ENCODE results near the gene FIGN. TPM values are rescaled to one million over a fixed set of nuclear protein-coding genes. Genes with fewer than 3 reads are reported as not detected.

Gene FIGN
- total and polyA plus RNA-seq, 2 donors (not counting 3 experiments of a cell fraction or from before 2014, with no cell fraction given) = 1.8 to 8.1 TPM

DNA sequence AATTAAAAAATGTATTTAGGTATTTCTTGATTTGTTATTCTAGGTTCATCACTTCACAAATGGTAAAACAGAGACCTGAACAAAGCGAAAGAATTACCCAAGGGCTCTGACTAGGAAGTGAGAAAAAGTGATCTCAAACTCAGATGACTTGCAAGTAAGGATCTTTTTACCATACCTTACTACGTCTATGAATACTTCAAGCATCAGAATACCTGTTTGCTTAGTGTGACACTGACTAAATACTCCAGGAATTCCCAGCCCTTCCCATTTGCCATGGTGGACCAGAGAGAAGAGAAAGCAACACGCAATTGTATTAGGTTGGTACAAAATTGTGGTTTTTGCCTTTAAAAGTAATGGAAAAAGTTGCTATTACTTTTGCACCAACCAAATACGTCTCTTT is 35.8 kb upstream of the FIGN start:
- H3K9me1 ChIP-seq (replicated peaks; ENCODE audit: control insufficient read depth, extremely low read depth, insufficient read depth, low read length) = no peaks in the 10 kb centered on the region
- H3K9ac ChIP-seq (replicated peaks; ENCODE audit: extremely low read depth, insufficient read depth, low read length) = no peak overlapping the region
- BruUV-seq (replicated peaks) = no TSS peak
- dilution Hi-C loops (cut with MboI; ENCODE audit: extremely low pct_ligation_motif_present, low sequenced_read_pairs) (no loop called here), intact Hi-C loops (cut with micrococcal nuclease) (no loop called here)
- H3K27me3 ChIP-seq (ENCODE audit: control insufficient read depth in 2 of 2, insufficient read depth in 2 of 2, low read length in 2 of 2) = no peaks in the 10 kb centered on the region
- no peaks in the 10 kb centered on the region for H4K20me1 ChIP-seq (replicated peaks; ENCODE audit: control insufficient read depth, extremely low read depth, insufficient read depth, low read length)
- FAIRE-seq (no peak), DNase-seq (ENCODE audit: low read depth, low spot score) (no peak)
- POLR2A ChIA-PET = no interaction called here
- no peak overlapping the region for H3K27ac ChIP-seq (ENCODE audit: insufficient read depth, low read depth, low read length)
- H3K79me2 ChIP-seq (ENCODE audit: control insufficient read depth, insufficient read depth, low read length) = no peaks in the 10 kb centered on the region
- H3K4me2 ChIP-seq (ENCODE audit: insufficient read depth, low read length) = no peak overlapping the region
- TF ChIP-seq POLR2AphosphoS5 (IDR thresholded peaks at IDR 0.05; ENCODE audit: insufficient read depth, low read depth, low read length) (no peak), GATA2 (IDR thresholded peaks at IDR 0.05; ENCODE audit: insufficient read depth, insufficient read length, low read depth, low read length) (no peak), EZH2 (IDR thresholded peaks at IDR 0.05; ENCODE audit: borderline replicate concordance, low read depth, low read length, severe bottlenecking) (no peak), FOS (IDR thresholded peaks at IDR 0.05; ENCODE audit: borderline replicate concordance, insufficient read depth, low read length) (no peak), POLR2A (IDR thresholded peaks at IDR 0.05; ENCODE audit: low read depth, low read length) (no peak), JUN (IDR thresholded peaks at IDR 0.05; ENCODE audit: borderline replicate concordance, insufficient read depth, insufficient read length, low read depth) (no peak)
- H2AFZ ChIP-seq (ENCODE audit: low read depth, low read length) = no peak overlapping the region
- H3K9me3 ChIP-seq (replicated peaks; ENCODE audit: control insufficient read depth, insufficient read depth, low read length) = no peaks in the 10 kb centered on the region
- H3K36me3 ChIP-seq (ENCODE audit: control insufficient read depth in 2 of 2, extremely low read depth in 1 of 2, insufficient read depth in 2 of 2, low read length in 2 of 2) = no peaks in the 10 kb centered on the region
- H3K4me1 ChIP-seq (ENCODE audit: control insufficient read depth, extremely low read depth, insufficient read depth, low read length) = peaks cover 12% of the 10 kb centered on the region
- CTCF ChIA-PET = no interaction called here
- no peak overlapping the region for H3K4me3 ChIP-seq (replicated peaks in 1 of 3; ENCODE audit: insufficient read depth in 1 of 3, low read depth in 1 of 3, low read length in 3 of 3)

DNA sequence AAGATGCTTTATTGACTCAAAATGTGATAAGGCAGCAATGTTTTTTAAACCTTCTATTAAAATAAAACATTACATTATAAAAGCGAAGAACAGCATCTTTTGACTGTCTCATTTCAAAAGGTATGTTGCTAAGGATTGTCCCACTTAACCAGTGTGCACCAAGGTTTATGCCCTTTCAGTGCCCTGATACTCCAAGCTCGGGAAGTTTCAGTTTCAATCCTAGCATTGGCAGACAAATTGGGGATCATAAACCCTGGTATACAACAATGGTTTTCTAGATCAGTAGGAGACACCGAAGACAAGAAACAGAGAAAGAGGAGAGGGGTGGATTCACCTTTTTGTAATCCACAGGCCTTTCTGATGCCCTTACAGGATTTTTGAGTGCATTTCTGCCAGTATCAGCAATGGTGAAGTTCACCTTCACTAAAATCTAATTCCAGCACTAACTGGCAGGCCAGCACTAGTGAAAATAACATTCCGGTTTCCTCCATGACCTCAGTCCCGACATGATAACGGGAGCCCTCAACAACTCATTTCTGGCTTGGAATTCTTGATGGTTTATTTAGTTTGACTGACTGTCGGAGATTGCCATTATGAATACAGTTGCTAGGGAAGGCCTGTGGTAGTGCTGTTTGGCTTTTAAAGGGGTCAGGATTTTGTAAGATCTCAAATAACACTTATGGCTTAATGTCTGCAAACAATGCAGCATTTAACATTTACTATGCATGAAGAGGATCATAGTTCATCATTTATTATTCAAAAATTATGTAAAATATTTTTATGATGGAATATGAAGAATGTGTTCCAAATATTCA is 33.3 kb upstream of the FIGN start:
- FAIRE-seq (no peak), DNase-seq (ENCODE audit: low read depth, low spot score) (no peak)
- intact Hi-C loops (cut with micrococcal nuclease) (no loop called here), dilution Hi-C loops (cut with MboI; ENCODE audit: extremely low pct_ligation_motif_present, low sequenced_read_pairs) (no loop called here)
- Histone ChIP-seq H3K9ac (replicated peaks; ENCODE audit: extremely low read depth, insufficient read depth, low read length) (no peak overlapping the region), H3K27ac (ENCODE audit: insufficient read depth, low read depth, low read length) (no peak overlapping the region), H3K4me3 (replicated peaks in 1 of 3; ENCODE audit: insufficient read depth in 1 of 3, low read depth in 1 of 3, low read length in 3 of 3) (no peak overlapping the region), H3K4me2 (ENCODE audit: insufficient read depth, low read length) (no peak overlapping the region), H3K9me1 (replicated peaks; ENCODE audit: control insufficient read depth, extremely low read depth, insufficient read depth, low read length) (no peaks in the 10 kb centered on the region), H3K4me1 (ENCODE audit: control insufficient read depth, extremely low read depth, insufficient read depth, low read length) (no peaks in the 10 kb centered on the region), H3K79me2 (ENCODE audit: control insufficient read depth, insufficient read depth, low read length) (no peaks in the 10 kb centered on the region), H3K36me3 (ENCODE audit: control insufficient read depth in 2 of 2, extremely low read depth in 1 of 2, insufficient read depth in 2 of 2, low read length in 2 of 2) (no peaks in the 10 kb centered on the region), H2AFZ (ENCODE audit: low read depth, low read length) (peak overlapping the region; percentile 27), H3K9me3 (replicated peaks; ENCODE audit: control insufficient read depth, insufficient read depth, low read length) (no peaks in the 10 kb centered on the region), H4K20me1 (replicated peaks; ENCODE audit: control insufficient read depth, extremely low read depth, insufficient read depth, low read length) (no peaks in the 10 kb centered on the region), H3K27me3 (ENCODE audit: control insufficient read depth in 2 of 2, insufficient read depth in 2 of 2, low read length in 2 of 2) (no peaks in the 10 kb centered on the region)
- BruUV-seq (replicated peaks) = no TSS peak
- TF ChIP-seq EZH2 (IDR thresholded peaks at IDR 0.05; ENCODE audit: borderline replicate concordance, low read depth, low read length, severe bottlenecking) (no peak), GATA2 (IDR thresholded peaks at IDR 0.05; ENCODE audit: insufficient read depth, insufficient read length, low read depth, low read length) (no peak), FOS (IDR thresholded peaks at IDR 0.05; ENCODE audit: borderline replicate concordance, insufficient read depth, low read length) (no peak), POLR2AphosphoS5 (IDR thresholded peaks at IDR 0.05; ENCODE audit: insufficient read depth, low read depth, low read length) (no peak), POLR2A (IDR thresholded peaks at IDR 0.05; ENCODE audit: low read depth, low read length) (no peak), MYC (IDR thresholded peaks at IDR 0.05; ENCODE audit: low read depth, low read length) (no peak), JUN (IDR thresholded peaks at IDR 0.05; ENCODE audit: borderline replicate concordance, insufficient read depth, insufficient read length, low read depth) (no peak)
- TF ChIP-seq, protein P1, sequence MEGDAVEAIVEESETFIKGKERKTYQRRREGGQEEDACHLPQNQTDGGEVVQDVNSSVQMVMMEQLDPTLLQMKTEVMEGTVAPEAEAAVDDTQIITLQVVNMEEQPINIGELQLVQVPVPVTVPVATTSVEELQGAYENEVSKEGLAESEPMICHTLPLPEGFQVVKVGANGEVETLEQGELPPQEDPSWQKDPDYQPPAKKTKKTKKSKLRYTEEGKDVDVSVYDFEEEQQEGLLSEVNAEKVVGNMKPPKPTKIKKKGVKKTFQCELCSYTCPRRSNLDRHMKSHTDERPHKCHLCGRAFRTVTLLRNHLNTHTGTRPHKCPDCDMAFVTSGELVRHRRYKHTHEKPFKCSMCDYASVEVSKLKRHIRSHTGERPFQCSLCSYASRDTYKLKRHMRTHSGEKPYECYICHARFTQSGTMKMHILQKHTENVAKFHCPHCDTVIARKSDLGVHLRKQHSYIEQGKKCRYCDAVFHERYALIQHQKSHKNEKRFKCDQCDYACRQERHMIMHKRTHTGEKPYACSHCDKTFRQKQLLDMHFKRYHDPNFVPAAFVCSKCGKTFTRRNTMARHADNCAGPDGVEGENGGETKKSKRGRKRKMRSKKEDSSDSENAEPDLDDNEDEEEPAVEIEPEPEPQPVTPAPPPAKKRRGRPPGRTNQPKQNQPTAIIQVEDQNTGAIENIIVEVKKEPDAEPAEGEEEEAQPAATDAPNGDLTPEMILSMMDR (IDR thresholded peaks at IDR 0.05; ENCODE audit: extremely low read depth in 1 of 2, insufficient read depth in 1 of 2, low read depth in 1 of 2, low read length in 2 of 2) = no peak
- TF ChIP-seq, protein P2, sequence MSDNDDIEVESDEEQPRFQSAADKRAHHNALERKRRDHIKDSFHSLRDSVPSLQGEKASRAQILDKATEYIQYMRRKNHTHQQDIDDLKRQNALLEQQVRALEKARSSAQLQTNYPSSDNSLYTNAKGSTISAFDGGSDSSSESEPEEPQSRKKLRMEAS (IDR thresholded peaks at IDR 0.05; ENCODE audit: insufficient read depth, insufficient read length) = no peak
- ChIA-PET CTCF (no interaction called here), POLR2A (no interaction called here)
